Spleen (tissue), 11 donors: ENCODE data around the gene NDUFB10. TPM values are rescaled to one million over a fixed set of nuclear protein-coding genes. Genes with fewer than 3 reads are reported as not detected.
A peak's percentile ranks its signal among the peaks of the same experiment; 100 is the strongest.

ENCODE experiments used
- DNase-seq: peaks from one replicate; pipeline ENCODE4 v3.0.0-alpha.2; 2020
- H3K27ac ChIP-seq, 8 donors: fragments of 200-600 bp; sonication (generic) in 7 of 8; 1 replicate in 4 of 8; 2 replicates in 4 of 8; pipeline versions ENCODE4 v1.5.0 to v1.8.0; 2016 to 2021; ENCODE audit warnings: inconsistent platforms in 4 of 8, mild to moderate bottlenecking in 4 of 8, moderate library complexity in 1 of 8
- H3K27me3 ChIP-seq, 7 donors: fragments of 200-600 bp; sonication (generic) in 6 of 7; replicated peaks in 1 of 7; 1 replicate in 4 of 7; 2 replicates in 3 of 7; pipeline versions ENCODE4 v1.5.0 to v1.8.0; 2016 to 2021; ENCODE audit warnings: inconsistent platforms in 3 of 7, mild to moderate bottlenecking in 1 of 7
- H3K36me3 ChIP-seq, 6 donors: fragments of 200-600 bp; sonication (generic) in 5 of 6; 1 replicate in 4 of 6; 2 replicates in 2 of 6; pipeline versions ENCODE4 v1.5.0 to v1.8.0; 2016 to 2021; ENCODE audit warnings: inconsistent platforms in 2 of 6
- H3K4me1 ChIP-seq, 6 donors: fragments of 200-600 bp; sonication (generic) in 5 of 6; 1 replicate in 3 of 6; 2 replicates in 3 of 6; pipeline versions ENCODE4 v1.5.0 to v1.8.0; 2016 to 2021; ENCODE audit warnings: inconsistent platforms in 3 of 6
- H3K4me3 ChIP-seq, 8 donors: fragments of 200-600 bp; sonication (generic) in 7 of 8; 1 replicate in 4 of 8; 2 replicates in 4 of 8; pipeline versions ENCODE4 v1.5.0 to v1.8.0; 2016 to 2021; ENCODE audit warnings: inconsistent platforms in 4 of 8, mild to moderate bottlenecking in 4 of 8, moderate library complexity in 2 of 8
- H3K9me3 ChIP-seq, 8 donors: fragments of 200-600 bp; sonication (generic) in 7 of 8; 1 replicate in 4 of 8; 2 replicates in 4 of 8; pipeline versions ENCODE4 v1.5.0 to v1.8.0; 2016 to 2021; ENCODE audit warnings: inconsistent platforms in 4 of 8
- POLR2A ChIP-seq, 3 donors: fragments of 450-650 bp; IDR thresholded peaks; one replicate each; pipeline ENCODE4 v1.5.1; 2017; ENCODE audit warnings: antibody characterized with exemption in 3 of 3, mild to moderate bottlenecking in 1 of 3
- POLR2AphosphoS5 ChIP-seq, 3 donors: sonication (generic); formaldehyde crosslinking; IDR thresholded peaks; one replicate each; pipeline ENCODE4 v1.5.1; 2017; ENCODE audit warnings: antibody characterized with exemption in 3 of 3
- WGBS, 5 donors: extraction: QIAGEN DNeasy Blood & Tissue Kit in 3 of 5; methylation state at CpG; one replicate each; pipeline versions ENCODE4 v1.1.5 to v1.1.7; 2013 to 2018; 5-methylcytosine and 5-hydroxymethylcytosine counted together
- intact Hi-C: fragments of 100-400 bp; cut with DNase I; formaldehyde crosslinking; loops from one replicate; pipeline ENCODE4 v1.15.0; 2023; ENCODE audit warnings: low total_unique reads
- polyA plus RNA-seq, 3 donors: library from polyadenylated mRNA; stranded (reverse); fragments of 200-250 nt; gene quantifications; one replicate each; pipeline ENCODE4 v1.2.1, GENCODE V29; 2013
- total RNA-seq, 7 donors: library from RNA; depleted of rRNA in 3 of 7; stranded (reverse); fragments of >200 nt in 3 of 7; fragmentation: NEBNext Ultra II Directional in 4 of 7; extraction: Animal tissue kit (Norgen Biotek cat#: 25700) in 4 of 7; gene quantifications; one replicate each; pipeline versions ENCODE4 v1.1.0 to v1.2.1, GENCODE V29; 2016 to 2021
- TF ChIP-seq, protein P1 (sequence below), 11 experiments: fragments of 200-600 bp in 7 of 11; fragments of 450-650 bp in 4 of 11; sonication (generic) in 4 of 11; IDR thresholded peaks in 8 of 11; conservative IDR thresholded peaks in 3 of 11; 1 replicate in 7 of 11; 2 replicates in 4 of 11; pipeline versions ENCODE4 v1.4.0 to v1.8.0; 2016 to 2021; ENCODE audit warnings: antibody characterized with exemption in 11 of 11, inconsistent platforms in 4 of 11, mild to moderate bottlenecking in 1 of 11
- donor health status: healthy with polysubstance abuse.
- donor health status: DM: no; HTN: no; CAD: no; lungs with moderate emphysema.
- donor health status: DM: no; HTN: no; CAD: no.
- donor health status: Bipolar disorder and iron deficiency.
- donor health status: healthy.
- donor health status: DM: no; HTN: no; CAD: no.
- donor health status: DM: yes; HTN: yes; CAD: no.

NDUFB10 gene
- total and polyA plus RNA-seq, 10 donors: 69.3 to 225 (median 137) TPM

GRCh38 chr16:1942047-1942809 is 17.1 kb upstream of the NDUFB10 start:
- H3K4me1 ChIP-seq: peaks cover 11 to 66% (median 40%) of the 10 kb centered on the region in 6 donors
- peaks cover 0 to 41% (median 25%) of the 10 kb centered on the region in 6 donors for H3K36me3 ChIP-seq
- TF ChIP-seq, protein P1, sequence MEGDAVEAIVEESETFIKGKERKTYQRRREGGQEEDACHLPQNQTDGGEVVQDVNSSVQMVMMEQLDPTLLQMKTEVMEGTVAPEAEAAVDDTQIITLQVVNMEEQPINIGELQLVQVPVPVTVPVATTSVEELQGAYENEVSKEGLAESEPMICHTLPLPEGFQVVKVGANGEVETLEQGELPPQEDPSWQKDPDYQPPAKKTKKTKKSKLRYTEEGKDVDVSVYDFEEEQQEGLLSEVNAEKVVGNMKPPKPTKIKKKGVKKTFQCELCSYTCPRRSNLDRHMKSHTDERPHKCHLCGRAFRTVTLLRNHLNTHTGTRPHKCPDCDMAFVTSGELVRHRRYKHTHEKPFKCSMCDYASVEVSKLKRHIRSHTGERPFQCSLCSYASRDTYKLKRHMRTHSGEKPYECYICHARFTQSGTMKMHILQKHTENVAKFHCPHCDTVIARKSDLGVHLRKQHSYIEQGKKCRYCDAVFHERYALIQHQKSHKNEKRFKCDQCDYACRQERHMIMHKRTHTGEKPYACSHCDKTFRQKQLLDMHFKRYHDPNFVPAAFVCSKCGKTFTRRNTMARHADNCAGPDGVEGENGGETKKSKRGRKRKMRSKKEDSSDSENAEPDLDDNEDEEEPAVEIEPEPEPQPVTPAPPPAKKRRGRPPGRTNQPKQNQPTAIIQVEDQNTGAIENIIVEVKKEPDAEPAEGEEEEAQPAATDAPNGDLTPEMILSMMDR (IDR thresholded peaks at IDR 0.05 in 8 of 11, conservative IDR thresholded peaks at IDR 0.05 in 3 of 11): no peak
- no peak for TF ChIP-seq POLR2A (IDR thresholded peaks at IDR 0.05)
- TF ChIP-seq POLR2AphosphoS5 (IDR thresholded peaks at IDR 0.05): peak in 2 of 3 donors; percentile 9 to 43
- DNase-seq: peak; percentile 87
- intact Hi-C loops: no loop called here
- 9 to 24% (median 14%) methylated on average over 7 to 17 of the region's 17 CpGs for WGBS, 5 donors
- H3K4me3 ChIP-seq: peak overlapping the region; percentile 64 to 93 (median 82)
- no peaks in the 10 kb centered on the region for H3K9me3 ChIP-seq
- H3K27ac ChIP-seq: peak overlapping the region; percentile 61 to 94 (median 84)
- no peaks in the 10 kb centered on the region for H3K27me3 ChIP-seq

- Histone ChIP-seq H3K27me3 (no peaks in the 10 kb centered on the region), H3K36me3 (peaks cover 0 to 33% (median 20%) of the 10 kb centered on the region in 6 donors), H3K9me3 (no peaks in the 10 kb centered on the region), H3K4me3 (peak within 1 kb of the TSS; percentile 64 to 93 (median 82)), H3K27ac (peak within 1 kb of the TSS; percentile 61 to 94 (median 84)), H3K4me1 (peaks cover 11 to 57% (median 38%) of the 10 kb centered on the region in 6 donors)
- DNase-seq: peak; percentile 99
- TF ChIP-seq POLR2A (IDR thresholded peaks at IDR 0.05) (peak; percentile 33 to 79 (median 79)), POLR2AphosphoS5 (IDR thresholded peaks at IDR 0.05) (peak; percentile 96 to 98 (median 98))
- TF ChIP-seq, protein P1 (IDR thresholded peaks at IDR 0.05 in 8 of 11, conservative IDR thresholded peaks at IDR 0.05 in 3 of 11): peak in 2 of 11 experiments; percentile 27 to 45
- 0 to 2% (median 1%) methylated on average over 34 to 77 of the region's 77 CpGs for WGBS, 5 donors
- intact Hi-C loops: no loop called here
Observed at GRCh38 chr16:1942810-1943726, 16.3 kb upstream of the NDUFB10 start, which contains the start of gene MSRB1. TSS of gene MSRB1 (minus strand) at chr16:1943199. CDS start at chr16:1943156, 43 bp downstream.

DNA sequence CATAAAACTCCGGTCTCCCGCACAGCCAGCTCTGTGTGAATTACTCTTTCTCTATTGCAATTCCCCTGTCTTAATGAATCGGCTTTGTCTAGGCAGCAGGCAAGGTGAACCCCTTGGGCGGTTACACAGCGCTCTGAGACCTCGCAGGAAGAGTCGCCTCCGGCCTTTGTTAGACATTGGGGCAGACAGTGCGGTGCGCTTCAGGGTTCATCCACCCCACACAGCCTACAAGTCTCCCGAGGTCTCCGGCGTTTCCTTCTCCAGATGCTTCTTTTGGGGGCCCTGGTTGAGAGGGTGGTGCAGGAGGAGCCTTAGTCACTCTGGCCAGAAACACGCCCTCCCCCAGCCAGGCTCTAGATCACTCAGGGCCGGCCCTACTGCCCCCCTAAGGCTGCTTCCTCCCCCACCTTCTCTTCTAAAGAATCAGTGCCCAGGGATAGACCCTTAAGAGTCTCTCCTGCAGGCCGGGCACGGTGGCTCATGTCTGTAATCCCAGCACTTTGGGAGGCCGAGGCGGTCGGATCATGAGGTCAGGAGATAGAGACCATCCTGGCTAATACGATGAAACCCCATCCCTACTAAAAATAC is 14.6 kb upstream of the NDUFB10 start:
- peak; percentile 73 for DNase-seq
- Histone ChIP-seq H3K27ac (no peak overlapping the region), H3K9me3 (no peaks in the 10 kb centered on the region), H3K4me1 (peaks cover 11 to 41% (median 31%) of the 10 kb centered on the region in 6 donors), H3K4me3 (no peak overlapping the region), H3K27me3 (no peaks in the 10 kb centered on the region), H3K36me3 (peaks cover 0 to 17% (median 9%) of the 10 kb centered on the region in 6 donors)
- intact Hi-C loops: no loop called here
- 89 to 96% (median 92%) methylated on average over 21 of the region's 21 CpGs for WGBS, 5 donors
- TF ChIP-seq POLR2A (IDR thresholded peaks at IDR 0.05): no peak
- no peak for TF ChIP-seq POLR2AphosphoS5 (IDR thresholded peaks at IDR 0.05)
- TF ChIP-seq, protein P1 (IDR thresholded peaks at IDR 0.05 in 8 of 11, conservative IDR thresholded peaks at IDR 0.05 in 3 of 11): no peak
